IPS-NIHi7 (cell line): Measurements from ENCODE around the gene TP53BP2.
A peak's percentile ranks its signal among the peaks of the same experiment; 100 is the strongest.

Experiments
- DNase-seq: peaks from one replicate; pipeline ENCODE4 v3.0.0; 2012; ENCODE audit warnings: mixed read lengths; ENCODE audit errors: extremely low spot score

TP53BP2 gene

DNA sequence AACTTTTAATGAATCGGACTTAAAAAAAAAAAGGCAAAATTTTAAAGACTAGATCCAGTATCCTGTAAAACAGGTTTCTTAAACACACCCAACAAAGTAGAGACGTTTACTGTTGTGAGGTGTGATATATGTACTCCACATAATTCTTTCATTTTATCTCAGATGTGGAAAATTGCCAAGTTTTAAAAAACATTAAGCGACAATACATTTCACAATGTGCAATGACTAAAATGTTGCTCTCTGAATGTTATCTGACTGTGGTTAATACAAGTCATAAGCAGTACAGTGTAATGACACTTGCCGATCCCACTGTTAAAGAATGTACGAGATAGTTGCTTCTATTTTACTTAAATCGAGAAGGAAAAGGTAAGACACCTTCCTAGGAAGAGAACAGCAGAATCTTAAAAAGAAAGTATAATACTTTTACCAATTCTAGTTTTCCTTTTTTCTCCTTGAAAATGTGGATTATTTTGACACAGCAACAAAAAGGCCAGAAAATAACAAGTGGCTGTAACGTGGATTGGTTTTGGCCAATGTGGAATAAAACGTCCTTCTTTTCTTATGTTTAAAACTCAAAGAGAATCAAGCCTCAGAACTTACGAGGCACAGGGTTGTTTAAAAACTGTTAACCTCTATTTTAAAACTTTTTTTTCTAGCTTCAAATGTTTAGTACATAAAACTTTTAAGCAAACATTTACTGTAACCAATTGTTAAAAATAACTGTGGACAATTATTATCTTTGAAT is 51.4 kb downstream of the TP53BP2 start:
- no peak for DNase-seq

GRCh38 chr1:223793716-223794115 is 52.0 kb downstream of the TP53BP2 start:
- no peak for DNase-seq

- DNase-seq = no peak
These were observed 53.7 kb downstream of the TP53BP2 start for GRCh38 chr1:223792046-223792445.

DNA sequence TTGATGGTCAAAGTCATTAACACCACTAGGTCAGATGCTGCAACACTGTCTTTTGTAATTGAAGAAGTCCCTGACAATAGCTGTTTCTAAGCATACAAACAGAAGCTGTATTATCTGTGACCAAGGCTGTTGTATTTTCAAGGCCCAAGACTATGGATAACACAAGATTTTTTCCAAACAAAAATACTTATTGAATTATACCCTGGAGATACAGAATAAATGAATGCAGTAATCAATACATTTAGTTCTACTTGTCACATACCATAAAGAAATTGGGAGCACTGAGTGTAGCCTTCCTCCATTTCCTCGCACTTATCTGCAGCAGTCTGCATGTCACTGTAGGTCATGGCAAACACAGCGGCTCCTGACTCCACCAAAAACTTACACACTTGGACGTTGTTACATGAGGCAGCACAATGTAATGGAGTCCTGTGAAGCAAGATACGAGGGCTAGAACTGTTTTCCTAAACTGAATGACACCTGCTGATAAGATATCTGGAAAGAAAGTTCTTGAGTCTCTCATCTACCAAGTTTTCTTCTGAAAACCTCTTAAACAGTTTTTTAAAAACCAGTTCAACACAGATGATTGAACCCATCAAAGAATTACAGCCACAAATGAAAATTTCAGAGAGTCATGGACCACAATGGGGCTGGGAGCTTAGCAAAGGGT is 56.9 kb downstream of the TP53BP2 start:
- DNase-seq = no peak

GRCh38 chr1:223785808-223786207 is 59.9 kb downstream of the TP53BP2 start:
- no peak for DNase-seq

- DNase-seq = no peak
These were observed 61.2 kb downstream of the TP53BP2 start for GRCh38 chr1:223784541-223784940.

GRCh38 chr1:223783676-223784075 is 62.1 kb downstream of the TP53BP2 start:
- no peak for DNase-seq

- DNase-seq = no peak
These were observed 64.8 kb downstream of the TP53BP2 start for GRCh38 chr1:223780949-223781348.

DNA sequence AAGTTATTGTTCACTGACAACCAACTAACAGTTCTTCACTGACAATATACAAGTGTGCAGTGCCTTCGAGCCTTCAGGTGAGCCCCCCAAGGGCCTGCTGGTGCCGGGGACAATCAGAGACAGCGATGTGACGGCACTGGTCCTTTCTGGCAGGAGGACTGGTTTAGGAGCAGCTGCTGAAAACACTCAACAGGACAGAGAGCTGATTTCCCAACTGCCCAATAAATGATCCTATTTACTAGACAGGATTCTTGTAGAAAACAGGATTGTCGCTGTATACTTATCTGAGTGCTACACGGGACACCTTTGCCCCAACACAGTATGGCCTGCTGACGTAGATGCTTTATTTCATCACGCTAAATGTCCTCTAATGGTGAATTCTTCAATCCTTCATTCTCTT is 65.4 kb downstream of the TP53BP2 start:
- no peak for DNase-seq

- DNase-seq = no peak
These were observed 68.8 kb downstream of the TP53BP2 start for GRCh38 chr1:223776826-223777454.

DNA sequence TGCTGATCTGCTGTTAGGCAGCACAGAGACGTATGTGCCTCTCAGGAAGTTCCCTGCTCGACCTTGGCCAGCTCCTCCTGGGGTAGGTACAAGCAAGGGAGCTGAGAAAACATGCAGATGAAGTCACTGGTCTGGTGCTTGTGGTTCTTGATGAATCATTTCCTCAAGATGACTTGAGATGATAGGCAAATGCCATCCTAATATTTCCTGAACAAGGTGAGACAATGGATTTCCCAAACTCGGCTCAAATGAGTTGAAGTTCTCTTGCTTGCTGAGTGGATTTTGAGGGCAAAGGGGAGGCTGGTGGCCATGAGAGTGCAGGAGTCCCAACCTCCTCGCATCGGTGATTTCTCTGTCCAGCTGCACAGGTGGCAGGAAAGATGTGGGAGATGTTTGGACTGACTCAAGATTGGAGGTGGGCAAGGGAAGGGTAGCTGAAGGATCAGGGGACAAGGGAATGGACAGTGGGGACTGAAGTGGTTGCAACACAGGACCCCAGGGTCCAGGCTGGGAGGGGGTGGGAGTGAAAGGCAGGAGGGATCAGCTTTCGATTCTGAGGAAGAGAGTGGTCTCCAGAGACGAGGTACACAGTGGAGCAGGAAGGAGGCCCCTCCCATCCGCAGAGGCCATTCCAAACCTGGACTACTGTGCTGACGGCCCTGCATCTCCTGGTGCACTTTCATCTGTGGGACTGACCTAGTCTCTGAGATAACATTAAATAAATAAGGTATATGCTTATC is 69.5 kb downstream of the TP53BP2 start:
- no peak for DNase-seq

- DNase-seq = no peak
These were observed 70.1 kb downstream of the TP53BP2 start for GRCh38 chr1:223775711-223776074.

GRCh38 chr1:223775054-223775453 is 70.7 kb downstream of the TP53BP2 start:
- no peak for DNase-seq

DNA sequence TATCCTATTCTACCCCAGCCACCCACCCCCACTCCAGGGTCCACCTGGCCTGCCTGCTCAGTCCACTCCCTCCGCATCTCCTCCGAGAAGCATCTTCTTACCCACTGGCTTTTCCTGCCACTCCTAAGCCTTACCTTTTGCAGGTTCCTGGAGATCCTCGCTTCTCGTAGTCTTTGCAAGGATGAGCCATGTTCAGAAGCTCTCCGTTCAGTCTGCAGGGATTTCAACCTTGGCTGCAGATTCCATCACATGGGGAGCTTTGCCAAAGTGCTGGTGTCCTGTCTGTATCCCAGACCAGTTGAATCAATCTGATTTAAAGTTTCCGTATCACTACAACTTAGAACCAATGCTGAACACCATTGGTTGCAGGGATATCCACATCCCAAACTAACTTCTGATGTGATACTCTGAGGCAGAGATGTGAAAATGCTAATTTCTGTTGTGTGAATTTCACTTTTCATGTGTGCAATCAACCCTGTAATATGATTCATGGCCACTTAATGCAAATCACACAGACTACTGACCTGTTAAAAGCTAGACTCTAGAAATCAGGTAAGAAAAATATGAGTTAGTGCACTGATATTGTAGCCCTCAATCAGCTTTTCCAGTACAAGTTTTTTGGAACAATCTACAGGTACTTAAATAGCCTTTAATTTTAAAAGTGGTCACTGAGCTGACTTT is 71.5 kb downstream of the TP53BP2 start:
- DNase-seq = no peak

- DNase-seq = no peak
These were observed 73.0 kb downstream of the TP53BP2 start for GRCh38 chr1:223772771-223773160.

DNA sequence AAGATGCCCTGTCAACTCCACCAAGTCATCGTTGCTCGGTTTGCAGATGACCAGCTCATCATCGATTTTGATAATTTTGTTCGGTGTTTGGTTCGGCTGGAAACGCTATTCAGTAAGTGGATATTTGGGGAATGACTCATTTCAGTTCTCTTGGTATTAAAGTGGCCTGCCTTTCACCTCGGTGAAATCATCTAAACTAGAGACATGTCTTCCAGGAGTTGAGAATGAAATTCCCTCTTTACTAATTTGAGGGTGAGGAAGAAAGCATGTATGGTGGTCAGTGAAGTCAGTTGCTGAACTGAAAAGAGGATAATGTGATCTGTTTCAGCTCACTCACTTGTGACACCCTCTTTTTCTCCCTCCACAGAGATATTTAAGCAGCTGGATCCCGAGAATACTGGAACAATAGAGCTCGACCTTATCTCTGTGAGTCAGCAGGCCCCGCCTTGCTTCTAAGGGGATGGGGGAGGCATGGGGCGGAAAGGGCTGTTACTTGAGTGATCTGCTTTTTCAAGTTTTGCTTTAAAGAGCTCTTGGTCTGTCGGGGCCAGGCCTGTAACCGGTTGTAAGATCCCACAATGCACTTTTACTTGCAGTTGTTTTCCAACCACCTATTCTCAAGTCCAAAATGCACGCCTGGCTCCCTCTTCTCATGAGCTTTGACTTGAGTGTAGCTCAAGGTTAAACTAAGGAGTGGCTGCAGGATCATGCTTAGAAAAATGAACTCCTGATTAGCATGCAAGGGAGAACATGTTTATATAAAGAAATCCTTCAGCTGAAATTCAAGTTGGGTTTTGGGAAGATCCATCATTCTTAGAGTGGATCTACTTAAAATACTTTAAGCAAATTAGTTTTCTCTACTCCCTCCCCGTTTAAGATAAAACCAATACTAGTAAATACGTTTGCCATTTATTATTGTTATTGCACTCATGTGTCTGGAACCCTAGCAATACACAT is 73.7 kb downstream of the TP53BP2 start:
- peak; percentile 75 for DNase-seq

DNA sequence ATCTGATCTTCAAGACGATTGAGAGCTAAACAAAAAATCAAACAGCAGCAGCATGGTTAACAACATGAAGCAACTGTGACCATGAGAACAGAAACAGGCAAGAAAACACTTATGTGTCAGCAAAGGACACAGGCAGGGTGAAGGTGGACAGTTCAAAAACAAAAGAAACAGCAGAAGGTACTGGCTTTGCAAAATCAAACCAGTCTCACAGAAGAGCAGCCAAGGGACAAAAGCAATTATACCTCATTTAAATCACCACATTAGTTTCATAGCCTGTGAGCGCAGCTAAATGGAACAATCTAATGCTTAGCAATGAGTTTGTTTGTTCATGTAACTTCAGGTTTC is 74.3 kb downstream of the TP53BP2 start:
- DNase-seq = no peak

GRCh38 chr1:223770621-223771315 is 75.0 kb downstream of the TP53BP2 start:
- no peak for DNase-seq

GRCh38 chr1:223765719-223766340 is 79.9 kb downstream of the TP53BP2 start:
- DNase-seq = no peak
